GM12878 (cell line): Measurements from ENCODE around the gene SPATS2L. TPM values are rescaled to one million over a fixed set of nuclear protein-coding genes. Genes with fewer than 3 reads are reported as not detected.
A peak's percentile ranks its signal among the peaks of the same experiment; 100 is the strongest.

Source experiments
- ATAC-seq: fragments of 200-7000 bp; cut with Tn5 transposase; 3 replicates; pipeline ENCODE4 v1.9.1; 2020; ENCODE audit warnings: mild to moderate bottlenecking, moderate library complexity
- BruUV-seq: library from RNA; stranded (reverse); fragments of 400-500 nt; replicated peaks from 2 replicates; lab custom pipeline; 2021; lab: Mats Ljungman, UMichigan
- CTCF ChIA-PET: fragments of 300-600 bp; sonication (Branson Sonifier 250); formaldehyde crosslinking; extraction: SDS; loops from one replicate; lab custom pipeline; 2021; ENCODE audit warnings: inconsistent platforms; lab: Yijun Ruan, JAX
- POLR2A ChIA-PET: fragments of 350-600 bp; formaldehyde crosslinking; extraction: SDS; loops from one replicate; lab custom pipeline; 2021; ENCODE audit warnings: inconsistent platforms; lab: Charles Lee
- RAD21 ChIA-PET: fragments of 300-600 bp; sonication (Branson Sonifier 250); formaldehyde crosslinking; loops from one replicate; lab custom pipeline; 2023; ENCODE audit warnings: antibody characterized with exemption; ENCODE audit not compliant: unreplicated experiment; lab: Charles Lee
- SMC1A ChIA-PET: fragments of 300-600 bp; sonication (Branson Sonifier 250); formaldehyde crosslinking; loops from one replicate; lab custom pipeline; 2023; ENCODE audit not compliant: unreplicated experiment, uncharacterized antibody; lab: Charles Lee
- DNase-seq: peaks from one replicate; pipeline ENCODE4 v3.0.0-alpha.2; 2011; ENCODE audit warnings: low read depth, low spot score
- FAIRE-seq: peaks from 3 replicates; lab custom pipeline; 2011; peaks lifted over from hg19 to GRCh38; lab: Jason Lieb, UNC
- H2AFZ ChIP-seq: 2 replicates; pipeline ENCODE4 v1.6.0; 2011; ENCODE audit warnings: low read depth, low read length, control low read depth; ENCODE audit not compliant: control insufficient read depth
- H3K27ac ChIP-seq: 2 replicates; pipeline ENCODE4 v1.5.1; 2011; ENCODE audit warnings: control low read depth; ENCODE audit not compliant: control insufficient read depth, insufficient read depth
- H3K27me3 ChIP-seq, 2 experiments: replicated peaks in 1 of 2; 2 replicates each; pipeline versions ENCODE4 v1.6.0 to v1.6.1; 2011; ENCODE audit warnings: low read length in 1 of 2; ENCODE audit not compliant: control insufficient read depth in 2 of 2, insufficient read depth in 2 of 2
- H3K36me3 ChIP-seq, 2 experiments: 2 replicates each; pipeline ENCODE4 v1.5.1; 2011; ENCODE audit warnings: low read length in 1 of 2; ENCODE audit not compliant: control insufficient read depth in 2 of 2, insufficient read depth in 2 of 2
- H3K4me1 ChIP-seq: 2 replicates; pipeline ENCODE4 v1.6.1; 2011; ENCODE audit warnings: mild to moderate bottlenecking, low read length, moderate library complexity, mixed read lengths; ENCODE audit not compliant: control insufficient read depth, insufficient read depth
- H3K4me2 ChIP-seq: 2 replicates; pipeline ENCODE4 v1.6.0; 2011; ENCODE audit warnings: control low read depth; ENCODE audit not compliant: control insufficient read depth, insufficient read depth
- H3K4me3 ChIP-seq: fragments of 200-600 bp; sonication (generic); 2 replicates; pipeline ENCODE4 v1.5.1; 2016
- H3K79me2 ChIP-seq: 2 replicates; pipeline ENCODE4 v1.6.0; 2011; ENCODE audit warnings: low read length; ENCODE audit not compliant: control insufficient read depth, insufficient read depth
- H3K9ac ChIP-seq: 2 replicates; pipeline ENCODE4 v1.8.0; 2011; ENCODE audit warnings: low read length, control low read depth, mixed read lengths; ENCODE audit not compliant: control insufficient read depth, insufficient read depth
- H3K9me3 ChIP-seq: replicated peaks from 3 replicates; pipeline ENCODE4 v1.5.1; 2011; ENCODE audit warnings: mild to moderate bottlenecking, low read length; ENCODE audit not compliant: control insufficient read depth, insufficient read depth
- H4K20me1 ChIP-seq: 2 replicates; pipeline ENCODE4 v1.6.0; 2011; ENCODE audit not compliant: control insufficient read depth, insufficient read depth
- ATF7 ChIP-seq: fragments of 450-650 bp; IDR thresholded peaks from 2 replicates; pipeline ENCODE4 v1.6.1; 2016; ENCODE audit warnings: low read depth, mild to moderate bottlenecking
- BHLHE40 ChIP-seq, 2 experiments: fragments of 450-650 bp in 1 of 2; IDR thresholded peaks; 2 replicates each; pipeline ENCODE4 v1.6.1; 2011 to 2017; ENCODE audit warnings: low read depth in 2 of 2, borderline replicate concordance in 1 of 2, improper control_type of control experiment in 1 of 2, low read length in 1 of 2, mild to moderate bottlenecking in 1 of 2
- HCFC1 ChIP-seq: fragments of 150-350 bp; IDR thresholded peaks from 2 replicates; pipeline ENCODE4 v1.6.1; 2014; ENCODE audit warnings: low read length
- HDAC6 ChIP-seq: fragments of 200-600 bp; sonication (generic); IDR thresholded peaks from one replicate; pipeline ENCODE4 v1.8.0; 2017; ENCODE audit warnings: antibody characterized with exemption; ENCODE audit not compliant: unreplicated experiment
- HDGF ChIP-seq: fragments of 450-650 bp; IDR thresholded peaks from 2 replicates; pipeline ENCODE4 v1.6.1; 2016; ENCODE audit warnings: antibody characterized with exemption
- MTA2 ChIP-seq: fragments of 450-650 bp; IDR thresholded peaks from 2 replicates; pipeline ENCODE4 v1.6.1; 2016; ENCODE audit warnings: low read depth, mild to moderate bottlenecking, moderate library complexity
- NBN ChIP-seq: fragments of 450-650 bp; IDR thresholded peaks from 2 replicates; pipeline ENCODE4 v1.6.1; 2016
- RFX5 ChIP-seq: IDR thresholded peaks from 2 replicates; pipeline ENCODE4 v1.6.1; 2011; ENCODE audit warnings: low read depth, low read length, improper control_type of control experiment
- SIX5 ChIP-seq: IDR thresholded peaks from 2 replicates; pipeline ENCODE4 v1.6.1; 2011; ENCODE audit warnings: mild to moderate bottlenecking, low read depth, low read length, moderate library complexity; ENCODE audit not compliant: severe bottlenecking
- YY1 ChIP-seq: IDR thresholded peaks from 2 replicates; pipeline ENCODE4 v1.6.1; 2011; ENCODE audit warnings: low read depth, mild to moderate bottlenecking, low read length
- WGBS: methylation state at CpG from one replicate; pipeline ENCODE4 v1.1.6; 2016; ENCODE audit warnings: low lambda C conversion rate; ENCODE audit not compliant: insufficient replicate concordance, insufficient coverage; ENCODE audit errors: missing lambda C conversion rate; 5-methylcytosine and 5-hydroxymethylcytosine counted together
- in situ Hi-C: fragments of 300-500 bp; cut with MboI; formaldehyde crosslinking; loops from 9 replicates; pipeline ENCODE4 v1.14.3; 2018; ENCODE audit warnings: mixed read lengths
- intact Hi-C: fragments of 100-400 bp; cut with micrococcal nuclease; formaldehyde crosslinking; loops from one replicate; pipeline ENCODE4 v1.14.2; 2022; ENCODE audit not compliant: unreplicated experiment
- polyA plus RNA-seq, 11 experiments: library from polyadenylated mRNA; depleted of rRNA in 4 of 11; unstranded in 6 of 11; stranded (reverse) in 5 of 11; fragments of >200 nt; fragmentation: Nextera tagmentation in 4 of 11; fragmentation: Illumina TruSeq in 1 of 11; extraction: Ambion mirVana in 4 of 11; extraction: Trizol in 1 of 11; gene quantifications; 1 replicate in 1 of 11; 2 replicates in 10 of 11; pipeline versions ENCODE4 v1.2.1 to v1.2.3, GENCODE V29; 2011 to 2016; ENCODE audit warnings: inconsistent platforms in 2 of 11, missing spikeins in 2 of 11, low read depth in 1 of 11
- total RNA-seq, 4 experiments: library from RNA; depleted of rRNA in 3 of 4; stranded (reverse); fragments of >200 nt in 3 of 4; fragmentation: Illumina TruSeq in 1 of 4; extraction: Trizol in 1 of 4; gene quantifications; 2 replicates each; pipeline versions ENCODE4 v1.2.1 to v1.2.3, GENCODE V29; 2013 to 2021
- TF ChIP-seq, protein P1 (sequence below): fragments of 450-650 bp; IDR thresholded peaks from 2 replicates; pipeline ENCODE4 v1.6.1; 2016; ENCODE audit warnings: mild to moderate bottlenecking

SPATS2L gene
- total and polyA plus RNA-seq, 10 of the 15 experiments (the other 5 are each of a cell fraction or from before 2014, with no cell fraction given), result 5.2 to 30.0 (median 20.1) TPM

DNA sequence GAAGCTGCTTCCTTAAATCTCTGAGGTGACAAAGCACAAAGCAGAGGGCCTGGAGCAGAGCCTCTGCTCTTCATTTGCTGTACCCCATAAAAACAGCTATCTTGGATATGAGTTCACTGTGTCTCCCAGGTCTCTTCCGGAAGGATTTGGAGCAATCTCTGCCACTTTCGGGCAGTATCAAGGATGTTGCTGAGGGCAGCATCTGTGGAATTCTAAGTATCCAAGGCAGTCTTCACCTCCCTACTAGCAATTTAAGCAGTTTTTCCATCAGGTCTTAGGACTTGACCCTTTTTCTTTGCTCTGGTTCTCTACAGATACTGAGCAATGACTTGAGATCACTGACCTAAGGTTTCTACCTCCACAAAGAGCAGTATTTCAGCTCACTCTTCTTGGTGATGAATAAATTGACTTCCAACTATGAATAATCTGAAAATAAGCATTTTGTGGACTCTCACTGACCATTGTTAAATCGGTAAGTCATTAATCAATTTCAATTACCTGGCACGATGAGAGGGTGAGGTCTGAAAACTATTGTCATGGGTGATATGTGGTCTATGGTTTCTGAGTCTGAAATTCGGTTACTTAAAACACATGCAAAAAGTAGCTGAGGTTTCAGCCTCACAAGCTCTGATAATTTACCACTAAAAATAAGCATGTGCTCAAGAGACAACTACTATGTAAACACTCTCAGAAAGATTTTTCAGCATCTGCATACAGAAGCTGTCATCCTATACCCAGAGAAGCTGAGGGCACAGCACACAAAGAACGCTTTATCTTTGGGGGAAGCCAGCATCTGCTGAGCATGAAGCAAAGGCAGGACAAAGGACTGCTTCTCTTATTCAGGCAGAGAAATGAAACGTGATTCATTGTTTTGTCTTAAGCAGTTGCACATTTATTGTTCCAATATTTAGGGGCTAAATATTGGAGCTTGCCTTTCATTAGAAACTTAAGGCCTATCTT is 32.1 kb upstream of the SPATS2L start:
- TF ChIP-seq NBN, result no peak
- TF ChIP-seq HDAC6, result no peak
- TF ChIP-seq MTA2, result peak; percentile 45
- no peak for TF ChIP-seq YY1
- peak in 1 of 2 experiments; percentile 40; a peak in 1 of 4 replicates for TF ChIP-seq BHLHE40 (IDR thresholded peaks at IDR 0.05; ENCODE audit: borderline replicate concordance in 1 of 2, low read depth in 2 of 2, low read length in 1 of 2)
- peak; percentile 31; the same call in 1 of the 2 replicates for TF ChIP-seq ATF7
- TF ChIP-seq RFX5, result no peak
- TF ChIP-seq SIX5, result no peak
- TF ChIP-seq HCFC1, result no peak
- no peak for TF ChIP-seq HDGF
- TF ChIP-seq, protein P1, sequence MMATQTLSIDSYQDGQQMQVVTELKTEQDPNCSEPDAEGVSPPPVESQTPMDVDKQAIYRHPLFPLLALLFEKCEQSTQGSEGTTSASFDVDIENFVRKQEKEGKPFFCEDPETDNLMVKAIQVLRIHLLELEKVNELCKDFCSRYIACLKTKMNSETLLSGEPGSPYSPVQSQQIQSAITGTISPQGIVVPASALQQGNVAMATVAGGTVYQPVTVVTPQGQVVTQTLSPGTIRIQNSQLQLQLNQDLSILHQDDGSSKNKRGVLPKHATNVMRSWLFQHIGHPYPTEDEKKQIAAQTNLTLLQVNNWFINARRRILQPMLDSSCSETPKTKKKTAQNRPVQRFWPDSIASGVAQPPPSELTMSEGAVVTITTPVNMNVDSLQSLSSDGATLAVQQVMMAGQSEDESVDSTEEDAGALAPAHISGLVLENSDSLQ, result peak; percentile 55; the same call in 1 of the 2 replicates
- no peak for FAIRE-seq
- BruUV-seq, result no TSS peak
- Histone ChIP-seq H2AFZ (no peak overlapping the region), H4K20me1 (no peaks in the 10 kb centered on the region), H3K4me2 (no peak overlapping the region), H3K27me3 (no peaks in the 10 kb centered on the region; a peak in 1 of 4 replicates), H3K79me2 (no peaks in the 10 kb centered on the region), H3K36me3 (no peaks in the 10 kb centered on the region), H3K27ac (no peak overlapping the region), H3K4me1 (no peaks in the 10 kb centered on the region), H3K4me3 (no peak overlapping the region), H3K9ac (no peak overlapping the region), H3K9me3 (no peaks in the 10 kb centered on the region; the same call in 2 of the 3 replicates)
- WGBS, result 44% methylated on average over 7 of the region's 7 CpGs
- peak; percentile 8 for DNase-seq
- ATAC-seq, result peak; percentile 59
- intact Hi-C loops, result no loop called here
- ChIA-PET CTCF (interaction anchor here (0.9 kb wide), 1 partner anchor 44 kb away, joined by 3 read pairs; no protein-coding TSS in a partner anchor), RAD21 (no interaction called here), POLR2A (no interaction called here), SMC1A (interaction anchor here (1.1 to 1.5 kb wide), 2 partner anchors 10 to 13 kb away, joined by 3 to 5 read pairs; no protein-coding TSS in a partner anchor)
- in situ Hi-C loops, result no loop called here
